ENCODE data around the gene EPN2. TPM values are rescaled to one million over a fixed set of nuclear protein-coding genes. Genes with fewer than 3 reads are reported as not detected.

Gene EPN2
- total RNA-seq, 4 donors from 2014 or later, result 30.7 to 156 (median 45.1) TPM

- no peak overlapping the region for H3K27ac ChIP-seq
- no peak for ATAC-seq
- H3K4me3 ChIP-seq, result no peak overlapping the region
- WGBS, 2 donors (ENCODE audit: low coverage in 1 of 2), result 100% methylated on average over 2 of the region's 14 CpGs; no CpG with 5 or more reads in 1 of the 2 donors
- TF ChIP-seq POLR2A (IDR thresholded peaks at IDR 0.05), result no peak
- no peak for TF ChIP-seq POLR2AphosphoS5 (IDR thresholded peaks at IDR 0.05)
- TF ChIP-seq CTCF (IDR thresholded peaks at IDR 0.05), result no peak
- no peak for TF ChIP-seq EP300 (IDR thresholded peaks at IDR 0.05)
- peaks cover 0 to 26% (median 12%) of the 10 kb centered on the region in 3 donors for H3K4me1 ChIP-seq
- H3K36me3 ChIP-seq, result peaks cover 0 to 4% of the 10 kb centered on the region in 2 donors
- H3K9me3 ChIP-seq, result no peaks in the 10 kb centered on the region
- no peaks in the 10 kb centered on the region for H3K27me3 ChIP-seq
Measured at GRCh38 chr17:19364699-19365498, 127.7 kb downstream of the EPN2 start.

GRCh38 chr17:19365499-19365817 lies 128.3 kb downstream of the EPN2 start:
- WGBS, 2 donors (ENCODE audit: low coverage in 1 of 2), result 100% methylated on average over 2 to 3 of the region's 4 CpGs
- Histone ChIP-seq H3K27ac (no peak overlapping the region), H3K9me3 (no peaks in the 10 kb centered on the region), H3K4me1 (peaks cover 0 to 32% (median 13%) of the 10 kb centered on the region in 3 donors), H3K36me3 (no peaks in the 10 kb centered on the region), H3K4me3 (no peak overlapping the region), H3K27me3 (no peaks in the 10 kb centered on the region)
- TF ChIP-seq POLR2A (IDR thresholded peaks at IDR 0.05), result no peak
- TF ChIP-seq POLR2AphosphoS5 (IDR thresholded peaks at IDR 0.05), result no peak
- no peak for TF ChIP-seq EP300 (IDR thresholded peaks at IDR 0.05)
- no peak for TF ChIP-seq CTCF (IDR thresholded peaks at IDR 0.05)
- no peak for ATAC-seq

- no peak for ATAC-seq
- TF ChIP-seq POLR2A (IDR thresholded peaks at IDR 0.05), result no peak
- Histone ChIP-seq H3K4me3 (no peak overlapping the region), H3K27ac (no peak overlapping the region), H3K9me3 (no peaks in the 10 kb centered on the region), H3K4me1 (peaks cover 0 to 36% (median 13%) of the 10 kb centered on the region in 3 donors), H3K36me3 (no peaks in the 10 kb centered on the region), H3K27me3 (no peaks in the 10 kb centered on the region)
- 80 to 100% methylated on average over 1 to 3 of the region's 9 CpGs for WGBS, 2 donors (ENCODE audit: low coverage in 1 of 2)
Measured at GRCh38 chr17:19365833-19366636, 128.9 kb downstream of the EPN2 start.

GRCh38 chr17:19366637-19366972 lies 129.4 kb downstream of the EPN2 start:
- Histone ChIP-seq H3K4me1 (peaks cover 0 to 31% (median 13%) of the 10 kb centered on the region in 3 donors), H3K4me3 (no peak overlapping the region), H3K27ac (no peak overlapping the region), H3K27me3 (no peaks in the 10 kb centered on the region), H3K36me3 (no peaks in the 10 kb centered on the region), H3K9me3 (no peaks in the 10 kb centered on the region)
- TF ChIP-seq POLR2A (IDR thresholded peaks at IDR 0.05) (no peak), CTCF (IDR thresholded peaks at IDR 0.05) (no peak), POLR2AphosphoS5 (IDR thresholded peaks at IDR 0.05) (no peak), EP300 (IDR thresholded peaks at IDR 0.05) (no peak)
- WGBS, 2 donors (ENCODE audit: low coverage in 1 of 2), result 80% methylated on average over 1 of the region's 5 CpGs; no CpG with 5 or more reads in 1 of the 2 donors
- ATAC-seq, result no peak

GRCh38 chr17:19368229-19368628 lies 131.1 kb downstream of the EPN2 start:
- H3K27me3 ChIP-seq, result no peaks in the 10 kb centered on the region
- H3K36me3 ChIP-seq, result no peaks in the 10 kb centered on the region
- no peak overlapping the region for H3K4me3 ChIP-seq
- peaks cover 0 to 19% (median 4%) of the 10 kb centered on the region in 3 donors for H3K4me1 ChIP-seq
- WGBS, 2 donors (ENCODE audit: low coverage in 1 of 2), result 96% methylated on average over 4 of the region's 4 CpGs; no CpG with 5 or more reads in 1 of the 2 donors
- no peak for ATAC-seq
- no peaks in the 10 kb centered on the region for H3K9me3 ChIP-seq
- no peak overlapping the region for H3K27ac ChIP-seq
- TF ChIP-seq POLR2AphosphoS5 (IDR thresholded peaks at IDR 0.05) (no peak), POLR2A (IDR thresholded peaks at IDR 0.05) (no peak), CTCF (IDR thresholded peaks at IDR 0.05) (no peak), EP300 (IDR thresholded peaks at IDR 0.05) (no peak)
